Activated naive CD4-positive, alpha-beta T cell (primary cell): ENCODE results near the gene RIC8A.
"Not testable (repeated sequence)": the region's sequence is repeated elsewhere in the genome, so short reads cannot be mapped to it uniquely, and the experiment has no call there.

Experiments
- DNase-seq, 4 experiments: peaks; one replicate each; lab custom pipeline; 2025; lab: John Stamatoyannopoulos, UW

The RIC8A gene

DNA sequence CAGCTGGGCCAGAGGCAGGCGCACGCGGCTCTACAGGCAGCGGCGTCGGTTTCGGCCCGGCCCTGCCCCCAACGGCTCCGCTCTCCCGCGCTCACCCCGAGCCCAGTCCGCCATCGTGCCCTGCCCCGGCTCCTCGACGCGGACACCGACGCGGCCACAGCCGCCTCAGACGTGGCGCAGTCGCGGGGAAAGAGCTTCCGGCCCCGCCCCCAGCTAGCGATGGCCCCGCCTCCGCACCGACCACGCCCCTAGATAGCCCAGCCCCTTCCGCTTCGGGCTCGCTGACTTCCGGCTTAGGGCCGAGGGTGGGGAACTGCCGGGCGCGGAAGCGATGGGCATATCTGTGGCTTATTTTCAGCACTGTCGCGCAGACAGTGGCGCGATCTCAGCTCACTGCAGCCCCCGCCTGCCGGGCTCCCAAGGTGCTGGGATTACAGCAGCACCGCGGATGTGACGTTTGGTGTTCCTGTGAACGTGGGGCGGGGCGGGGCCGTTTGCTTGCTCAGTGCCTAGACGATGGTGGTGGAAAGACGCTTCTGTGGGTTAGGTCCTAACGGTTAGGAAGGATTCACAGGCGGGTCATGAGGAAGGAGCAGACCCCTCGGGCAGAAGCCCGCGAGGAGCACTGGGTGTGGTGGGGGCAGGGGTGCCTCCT lies at the start of gene RIC8A, which contains the start of gene BET1L:
TSS of gene RIC8A (plus strand) at position 501 of the 655 bp plus-strand sequence. CDS start 1,147 bp downstream, outside the sequence.
TSS of gene BET1L (minus strand) at position 192 of the 655 bp plus-strand sequence. CDS start at position 114, 78 bp downstream.
- DNase-seq = peak; percentile 95 to 98 (median 96)

DNA sequence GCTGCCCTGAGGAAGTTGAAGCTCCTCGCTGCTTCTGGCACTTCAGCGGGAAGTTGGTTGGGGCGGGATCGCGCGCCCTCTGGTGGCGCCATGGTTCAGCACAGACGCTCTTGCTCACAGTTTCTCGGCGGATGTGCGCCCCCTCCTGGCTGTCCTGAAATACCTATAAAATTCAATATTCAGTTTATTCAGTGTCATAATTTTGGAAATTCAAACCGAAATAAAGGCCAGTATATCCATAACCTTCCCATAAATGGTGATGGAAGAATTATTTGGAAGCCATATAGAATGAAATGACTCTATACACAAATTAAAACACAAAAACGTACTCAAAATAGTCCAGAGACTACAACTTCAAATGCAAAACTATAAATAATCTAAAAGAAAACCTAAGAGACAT lies 27.3 kb upstream of the RIC8A start:
- not testable (repeated sequence) for DNase-seq

DNA sequence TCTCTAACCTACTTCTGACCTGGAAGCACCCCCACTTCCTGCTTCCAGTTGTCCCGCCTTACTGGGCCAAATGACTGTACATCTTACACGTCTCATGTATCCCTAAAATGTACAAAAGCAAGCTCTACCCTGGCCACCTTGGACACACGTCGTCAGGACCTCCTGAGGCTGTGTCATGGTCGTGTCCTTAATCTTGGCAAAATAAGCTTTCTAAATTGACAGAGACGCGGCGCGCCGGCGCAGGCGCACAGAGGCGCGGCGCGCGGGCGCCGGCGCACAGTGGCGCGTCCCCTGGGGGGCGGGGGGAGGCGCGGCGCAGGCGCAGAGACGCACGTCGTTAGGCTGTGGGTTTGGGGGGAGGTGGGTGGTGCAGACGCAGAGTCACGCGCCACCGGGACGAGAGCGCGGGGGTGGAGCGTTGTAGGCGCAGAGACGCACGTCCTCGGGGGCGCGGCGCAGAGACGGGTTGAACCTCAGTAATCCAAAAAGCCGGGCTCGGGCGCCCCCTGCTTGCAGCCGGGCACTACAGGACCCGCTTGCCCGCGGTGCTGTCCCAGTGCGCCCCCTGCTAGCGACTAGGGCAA lies 18.2 kb upstream of the RIC8A start:
- DNase-seq = not testable (repeated sequence)

DNA sequence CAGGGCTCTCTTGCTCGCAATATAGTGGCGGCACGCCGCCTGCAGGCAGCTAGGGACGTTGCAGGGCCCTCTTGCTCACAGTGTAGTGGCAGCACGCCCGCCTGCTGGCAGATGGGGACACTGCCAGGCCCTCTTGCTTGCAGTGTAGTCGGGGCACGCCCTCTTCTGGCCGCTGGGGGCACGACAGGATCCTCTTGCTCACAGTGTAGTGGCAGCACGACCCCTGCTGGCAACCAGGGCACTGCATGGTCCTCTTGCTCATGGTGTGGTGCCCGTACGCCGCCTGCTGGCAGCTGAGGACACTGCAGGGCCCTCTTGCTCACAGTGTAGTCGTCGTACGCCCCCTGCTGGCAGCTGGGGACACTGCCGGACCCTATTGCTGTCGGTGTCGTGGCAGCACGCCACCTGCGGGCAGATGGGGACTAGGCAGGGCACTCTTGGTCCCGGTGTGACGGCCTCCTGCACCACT lies 17.6 kb upstream of the RIC8A start:
- DNase-seq = not testable (repeated sequence)

DNA sequence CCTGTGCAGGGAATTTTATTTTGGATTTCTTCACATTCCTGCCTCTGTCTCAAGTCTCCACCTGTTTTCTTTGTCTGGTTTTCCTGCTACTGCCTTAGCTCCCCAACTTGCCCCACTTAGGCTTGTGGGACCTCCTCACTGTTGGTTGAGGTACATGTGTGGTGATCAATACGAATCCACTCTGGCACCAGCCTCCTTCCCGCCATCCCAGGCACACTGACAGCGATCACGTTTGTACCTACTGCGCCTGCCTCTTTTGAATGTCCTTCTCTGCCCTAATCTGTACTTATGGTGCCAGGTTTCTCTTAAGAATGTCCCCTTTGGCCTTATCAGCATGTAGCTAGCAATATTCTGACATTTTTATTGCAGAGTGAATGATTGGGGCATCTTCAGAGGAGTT lies 17.0 kb upstream of the RIC8A start:
- DNase-seq = not testable (repeated sequence)

DNA sequence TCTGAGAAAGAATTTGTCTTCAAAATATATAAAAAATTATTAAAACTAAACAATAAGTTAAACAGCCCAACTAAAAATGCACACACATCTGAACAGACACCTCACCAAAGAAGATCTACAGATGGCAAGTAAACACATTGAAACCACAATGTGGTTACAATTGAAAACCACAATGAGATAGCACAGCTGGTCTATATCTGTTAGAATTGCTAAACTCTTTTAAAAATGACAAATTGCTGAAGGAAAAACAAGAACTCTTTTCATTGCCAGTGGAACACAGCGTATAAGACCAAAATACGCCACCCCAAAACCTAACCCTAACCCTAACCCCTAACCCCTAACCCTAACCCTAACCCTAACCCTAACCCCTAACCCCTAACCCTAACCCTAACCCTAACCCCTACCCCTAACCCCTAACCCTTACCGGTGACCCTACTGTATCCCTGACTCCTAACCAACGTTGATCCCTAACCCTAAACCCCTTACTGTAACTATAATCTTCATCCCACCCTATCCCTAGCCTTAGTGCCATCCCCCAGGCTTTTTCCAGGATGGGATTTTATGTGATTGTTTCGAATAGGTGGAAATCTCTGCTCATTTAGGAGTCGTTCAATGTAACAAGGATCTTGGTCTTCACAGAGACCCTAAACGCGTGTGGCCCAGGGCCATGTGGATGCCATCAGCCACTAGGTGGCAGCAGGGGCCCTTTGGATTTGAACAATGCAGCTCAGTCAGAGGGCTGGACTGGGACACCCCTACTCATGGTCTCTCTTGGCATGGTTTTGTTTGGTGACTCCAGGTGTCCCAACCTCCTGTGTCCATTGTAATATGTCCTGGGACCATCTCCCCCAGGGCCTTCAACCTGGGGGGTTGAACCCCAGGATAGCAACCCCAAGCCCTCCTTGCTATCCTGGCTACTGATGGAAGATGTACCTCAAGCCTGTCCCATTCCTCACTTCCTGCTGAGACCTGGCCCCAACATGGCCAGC lies 15.7 kb upstream of the RIC8A start:
- not testable (repeated sequence) for DNase-seq

DNA sequence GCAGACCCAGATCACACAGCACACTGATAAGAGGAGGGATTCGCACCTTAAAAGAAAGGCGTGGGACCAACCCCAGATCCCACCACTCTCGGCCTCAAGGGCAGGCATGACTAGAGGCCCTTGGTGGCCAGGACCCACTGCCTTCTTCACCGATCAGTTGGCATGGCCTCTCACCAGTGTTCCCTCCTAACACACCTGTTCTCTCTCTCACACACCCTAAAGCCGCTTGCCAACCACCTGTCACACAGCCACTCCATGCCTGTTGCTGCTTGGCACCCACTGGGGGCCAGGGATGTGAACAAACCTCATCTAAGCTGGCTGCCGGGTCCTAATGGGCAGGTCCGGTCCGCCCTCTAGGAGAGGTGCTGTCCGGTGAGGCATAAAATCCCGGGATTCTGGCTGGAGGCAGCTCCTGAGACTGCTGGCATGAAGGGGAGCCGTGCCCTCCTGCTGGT lies 14.8 kb upstream of the RIC8A start, which contains the start of gene SCGB1C1:
TSS of gene SCGB1C1 (plus strand) at position 405 of the 455 bp plus-strand sequence. CDS start at position 427, 22 bp downstream.
- DNase-seq = not testable (repeated sequence)

DNA sequence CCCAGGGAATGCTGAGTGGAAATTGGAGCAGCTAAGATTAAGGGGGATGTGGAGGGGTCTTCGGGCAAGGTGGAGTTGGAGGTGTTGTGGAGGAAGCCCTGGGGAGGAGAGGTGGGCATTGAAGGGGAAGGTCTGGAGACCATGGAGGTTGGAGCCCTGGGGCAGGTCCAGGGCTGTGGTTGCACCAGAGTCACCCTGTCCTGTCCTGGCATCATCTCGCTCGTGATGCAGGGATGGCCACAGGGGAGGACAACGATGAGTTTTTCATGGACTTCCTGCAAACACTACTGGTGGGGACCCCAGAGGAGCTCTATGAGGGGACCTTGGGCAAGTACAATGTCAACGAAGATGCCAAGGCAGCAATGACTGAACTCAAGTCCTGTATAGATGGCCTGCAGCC lies 14.0 kb upstream of the RIC8A start:
- DNase-seq = not testable (repeated sequence)

DNA sequence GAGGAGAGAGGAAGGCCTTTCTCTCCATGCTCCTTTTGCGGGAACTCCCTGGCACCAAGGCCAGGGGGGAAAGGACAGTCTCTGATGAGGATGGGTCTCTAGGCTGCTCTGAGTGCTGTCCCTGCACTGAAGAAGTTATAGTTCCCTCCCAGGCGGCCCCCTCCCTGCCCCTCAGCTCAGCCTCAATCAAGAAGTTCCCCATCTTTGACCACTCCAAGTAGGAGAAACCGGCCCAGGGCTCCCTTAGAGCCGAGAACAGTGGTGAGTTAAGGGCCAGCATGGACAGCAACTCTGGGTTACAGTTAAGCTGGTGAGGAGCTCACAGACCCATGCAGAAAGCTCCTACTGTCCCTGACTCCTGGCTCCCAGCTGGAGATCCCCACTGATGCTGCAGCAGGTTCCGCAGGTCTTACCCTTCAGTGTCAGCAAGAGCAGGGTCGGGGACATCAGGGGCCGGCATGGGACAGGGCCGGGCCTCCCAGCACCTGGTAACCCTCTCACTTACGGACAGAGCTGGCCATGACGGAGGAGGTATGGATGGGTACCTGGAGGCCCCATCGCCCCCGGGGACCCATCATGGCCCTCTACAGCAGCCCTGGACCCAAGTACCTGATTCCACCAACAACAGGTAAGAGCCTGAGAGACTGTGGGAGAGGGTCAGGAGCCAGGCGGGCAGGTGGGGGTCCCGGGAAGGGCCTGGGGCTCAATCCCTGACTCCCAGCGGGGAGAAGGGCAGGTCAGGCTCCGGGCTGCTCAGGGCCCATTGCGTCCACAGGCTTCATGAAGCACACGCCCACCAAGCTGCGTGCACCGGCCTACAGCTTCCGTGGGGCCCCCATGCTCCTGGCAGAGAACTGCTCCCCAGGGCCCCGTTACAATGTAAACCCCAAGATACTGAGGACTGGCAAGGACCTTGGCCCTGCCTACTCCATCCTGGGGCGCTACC lies 10.4 kb upstream of the RIC8A start:
- no peak for DNase-seq

DNA sequence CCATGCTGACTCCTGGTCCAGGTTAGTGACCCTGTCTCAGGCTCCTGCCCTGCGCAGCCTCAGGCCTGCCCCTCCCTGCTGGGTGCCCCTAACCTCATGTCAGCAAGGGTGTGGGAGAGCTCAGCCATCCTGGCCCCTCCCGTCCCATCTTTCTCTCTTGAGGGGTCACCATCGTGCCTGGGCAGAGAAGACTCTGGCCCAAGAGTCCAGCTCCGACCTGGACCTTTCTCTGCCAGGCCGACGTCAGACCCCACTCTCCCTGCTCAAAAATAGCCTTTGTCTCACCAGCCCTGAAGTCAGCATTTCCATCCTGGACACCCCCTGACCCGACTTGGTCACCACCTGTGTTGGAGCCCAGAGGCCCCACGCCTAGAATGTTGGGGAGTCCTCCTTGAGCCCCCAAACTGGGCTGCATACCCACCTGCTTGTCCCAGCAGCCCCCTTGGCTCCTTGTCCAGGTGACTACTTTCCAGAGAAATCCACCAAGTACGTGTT lies 9.7 kb upstream of the RIC8A start:
- DNase-seq = no peak

DNA sequence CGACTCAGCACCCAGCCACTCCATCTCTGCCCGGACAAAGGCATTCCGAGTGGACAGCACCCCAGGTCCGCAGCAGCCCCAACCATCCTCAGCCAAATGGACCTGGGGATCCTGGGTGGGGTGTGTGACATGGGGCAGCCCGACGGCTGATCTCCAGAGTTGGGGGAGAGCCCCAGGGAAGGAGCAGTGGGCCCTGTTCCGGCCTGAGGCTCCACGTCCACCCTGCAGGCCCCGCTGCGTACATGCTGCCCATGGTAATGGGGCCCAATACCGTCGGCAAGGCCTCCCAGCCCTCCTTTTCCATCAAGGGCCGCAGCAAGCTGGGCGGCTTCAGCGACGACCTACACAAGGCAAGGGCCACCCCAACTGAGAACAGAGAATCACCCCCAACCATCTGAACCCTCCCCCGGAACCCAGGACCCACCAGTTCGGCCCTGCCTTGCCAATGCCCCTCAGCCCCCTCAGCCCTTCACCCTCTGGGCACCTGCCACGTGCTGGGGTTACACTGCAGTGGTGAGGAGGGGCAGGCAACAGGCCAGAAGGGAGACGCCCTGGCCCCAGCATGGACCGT lies 9.2 kb upstream of the RIC8A start:
- DNase-seq = no peak

DNA sequence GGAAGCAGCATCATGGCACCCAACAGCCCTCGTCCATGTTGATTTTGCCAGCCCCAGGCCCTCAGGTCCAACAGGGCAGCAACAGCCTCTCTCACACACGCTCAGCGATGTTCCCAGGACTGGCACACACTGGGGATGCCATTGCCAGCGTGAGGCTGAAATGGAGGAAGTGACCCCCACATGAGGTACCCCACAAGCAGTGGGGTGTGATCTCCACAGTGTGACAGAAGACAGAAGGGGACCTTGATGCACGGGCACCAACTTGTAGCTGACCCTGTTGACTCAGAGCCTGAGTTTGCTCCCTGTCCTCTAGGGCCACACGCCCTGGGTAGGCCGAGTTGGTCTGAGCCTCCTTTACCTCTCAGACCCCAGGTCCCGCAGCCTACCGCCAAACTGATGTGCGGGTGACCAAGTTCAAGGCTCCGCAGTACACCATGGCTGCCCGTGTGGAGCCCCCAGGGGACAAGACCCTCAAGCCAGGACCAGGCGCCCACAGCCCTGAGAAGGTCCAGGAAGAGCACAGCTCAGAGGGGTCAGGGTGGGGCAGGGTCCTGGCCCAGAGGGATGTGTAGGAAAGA lies 8.4 kb upstream of the RIC8A start:
- no peak for DNase-seq

DNA sequence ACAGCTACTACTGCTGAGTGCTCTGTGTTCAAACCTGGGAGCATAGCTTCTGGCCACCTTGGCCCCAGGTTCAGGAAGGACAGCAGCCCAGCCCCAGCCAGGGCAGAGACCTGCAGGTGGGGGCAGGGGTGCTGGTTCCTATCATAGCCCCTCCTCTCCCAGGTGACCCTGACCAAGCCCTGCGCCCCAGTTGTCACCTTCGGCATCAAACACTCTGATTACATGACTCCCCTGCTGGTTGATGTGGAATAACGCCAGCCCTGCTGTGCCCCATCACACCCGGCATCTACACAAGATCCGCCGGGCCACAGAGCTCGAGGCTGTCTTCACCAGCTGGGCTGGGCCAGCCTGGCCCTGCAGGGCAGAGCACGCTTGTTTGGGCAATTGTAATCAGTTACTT lies 7.7 kb upstream of the RIC8A start:
- DNase-seq = no peak

DNA sequence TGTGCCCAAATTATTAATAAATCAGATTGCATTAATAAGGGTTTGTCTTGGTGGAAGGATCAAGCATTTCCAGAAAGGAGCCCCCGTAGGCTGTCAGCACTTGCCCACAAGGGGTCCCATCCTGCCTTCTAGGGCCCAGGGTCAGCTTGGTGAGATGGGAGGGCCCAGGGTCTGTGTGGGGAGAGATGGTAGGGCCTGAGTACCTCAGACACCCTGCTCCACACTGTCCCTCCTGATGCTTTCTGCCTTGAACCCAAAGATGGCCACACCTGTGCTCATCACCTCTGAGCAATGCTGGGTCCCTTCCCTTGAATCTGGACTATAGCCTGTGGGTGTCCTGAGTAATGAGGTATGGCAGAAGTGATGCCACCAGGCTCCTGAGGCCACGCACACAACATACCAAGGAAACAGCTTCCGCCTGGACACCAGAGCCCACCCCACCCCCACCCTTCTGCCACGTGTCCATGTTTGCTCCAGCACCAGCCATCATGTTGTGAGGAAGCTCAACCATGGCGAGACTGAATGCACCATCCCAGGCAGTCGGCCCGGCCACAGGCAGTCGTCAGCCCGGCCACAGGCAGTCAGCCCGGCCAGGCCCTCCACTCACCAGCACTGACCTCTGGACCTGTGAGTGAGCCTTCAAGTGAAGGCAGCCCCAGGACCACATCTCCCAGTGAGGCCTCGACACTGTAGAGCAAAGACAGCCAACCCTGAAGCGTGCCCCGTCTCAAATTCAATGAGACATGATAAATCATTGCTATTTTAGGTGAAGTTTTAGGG lies 7.1 kb upstream of the RIC8A start:
- no peak for DNase-seq

DNA sequence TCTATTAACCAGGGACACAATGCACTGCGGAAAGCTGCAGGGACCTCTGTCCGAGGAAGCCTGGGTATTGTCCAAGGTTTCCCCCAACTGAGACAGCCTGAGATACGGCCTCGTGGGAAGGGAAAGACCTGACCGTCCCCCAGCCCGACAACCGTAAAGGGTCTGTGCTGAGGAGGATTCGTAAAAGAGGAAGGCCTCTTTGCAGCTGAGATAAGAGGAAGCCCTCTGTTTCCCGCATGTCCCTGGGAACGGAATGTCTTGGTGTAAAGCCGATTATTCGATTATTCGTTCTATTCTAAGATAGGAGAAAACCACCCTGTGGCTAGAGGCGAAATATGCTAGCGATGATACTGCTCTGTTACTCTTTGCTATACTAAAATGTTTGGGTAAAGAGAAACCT lies 5.5 kb upstream of the RIC8A start:
- no peak for DNase-seq

DNA sequence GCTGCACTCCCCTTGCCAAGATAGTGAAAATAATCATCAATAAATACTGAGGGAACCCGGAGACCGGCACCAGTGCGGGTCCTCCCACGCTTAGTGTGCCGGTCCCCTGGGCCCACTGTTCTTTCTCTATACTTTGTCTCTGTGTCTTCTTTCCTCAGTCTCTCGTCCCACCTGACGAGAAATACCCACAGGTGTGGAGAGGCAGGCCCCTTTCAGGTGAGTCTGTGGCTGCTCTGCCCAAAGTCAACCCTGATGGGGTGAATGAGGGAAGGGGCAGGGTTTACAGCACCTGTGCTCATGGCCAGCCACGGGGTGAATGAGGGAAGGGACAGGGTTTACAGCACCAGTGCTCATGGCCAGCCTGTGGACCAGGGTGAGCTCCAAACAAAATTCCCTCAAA lies 5.0 kb upstream of the RIC8A start:
- DNase-seq = no peak

DNA sequence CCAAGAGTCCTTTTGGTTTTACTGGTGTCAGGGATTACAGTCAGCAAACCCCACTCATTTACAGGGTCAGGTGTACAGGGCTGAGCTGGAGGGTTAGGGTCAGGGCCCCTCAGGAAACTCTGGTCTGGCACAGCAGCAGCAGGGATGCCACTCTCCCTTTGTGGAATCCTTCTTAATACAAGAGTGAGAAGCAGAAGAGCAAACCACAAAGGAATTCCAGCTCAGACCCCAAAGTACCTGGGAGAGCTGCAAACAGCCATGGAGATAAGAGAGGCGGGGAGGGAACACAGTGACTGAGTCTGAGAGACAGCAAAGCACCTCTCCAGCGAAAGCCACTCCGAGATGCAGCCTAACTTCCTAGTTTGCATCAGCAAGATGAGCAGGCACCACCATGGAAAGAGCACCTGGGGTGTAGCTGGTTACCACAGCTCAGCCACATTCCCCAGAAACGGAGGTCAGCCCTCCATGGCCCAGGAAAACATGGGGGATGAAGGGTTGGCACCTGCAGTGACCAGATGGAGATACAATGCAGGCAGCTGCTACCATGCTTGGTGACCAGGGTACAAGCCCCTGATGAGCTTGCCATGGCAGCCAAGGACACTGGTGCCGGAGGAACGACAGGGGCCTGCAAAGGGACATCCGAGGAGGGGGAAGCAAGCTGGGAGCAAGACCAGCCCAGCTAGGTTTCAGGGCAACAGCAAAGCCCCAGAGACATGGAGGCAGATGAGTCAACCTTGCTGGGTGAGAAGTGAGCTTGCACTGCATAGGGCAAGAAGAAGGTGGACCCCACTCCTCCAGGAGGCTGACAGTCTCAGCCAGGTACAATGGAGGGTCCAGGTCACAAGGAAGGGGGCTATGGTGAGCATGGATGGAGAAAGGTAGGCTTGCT lies 4.2 kb upstream of the RIC8A start:
- DNase-seq = no peak

DNA sequence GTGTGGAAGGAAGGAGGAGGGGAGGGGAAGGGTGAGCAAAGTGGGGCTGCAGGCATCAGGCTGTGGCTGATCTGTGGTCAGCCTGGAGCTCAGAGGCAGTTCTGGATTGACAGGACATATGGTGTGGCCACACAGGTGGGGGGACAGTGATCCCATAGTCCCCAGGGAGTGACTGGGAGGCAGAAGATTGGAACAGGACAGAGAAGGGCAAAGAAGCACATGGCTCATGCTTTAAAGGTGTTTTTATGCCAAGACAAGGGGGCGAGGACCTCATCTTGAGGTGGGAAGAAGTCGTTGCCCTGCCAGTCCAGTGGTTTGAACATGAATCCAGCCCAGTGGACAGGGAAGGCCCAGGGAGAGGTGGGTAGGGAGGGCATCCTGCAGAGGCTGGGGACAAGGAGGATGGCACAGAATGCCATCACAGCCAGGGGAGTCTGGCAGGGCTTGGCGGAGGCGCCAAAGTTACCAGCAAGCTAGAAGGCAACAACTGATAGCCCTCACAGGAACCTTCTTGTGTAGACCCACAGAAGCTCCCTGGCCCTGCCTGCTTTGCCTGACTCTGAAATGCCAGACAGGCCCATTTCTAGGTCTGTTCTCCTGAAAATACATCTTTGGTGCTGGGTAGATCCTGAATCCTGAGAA lies 3.4 kb upstream of the RIC8A start:
- DNase-seq = no peak
